HepG2 (cell line): Measurements from ENCODE around the gene EFNA4. TPM values are rescaled to one million over a fixed set of nuclear protein-coding genes. Genes with fewer than 3 reads are reported as not detected.

Source experiments
- CEBPG ChIP-seq: IDR thresholded peaks from 2 replicates; pipeline ENCODE4 v1.6.1; 2016
- HOXA3 ChIP-seq: sonication (generic); formaldehyde crosslinking; IDR thresholded peaks from 2 replicates; pipeline ENCODE4 v1.5.0; 2020; ENCODE audit warnings: missing genetic modification reagents
- PHF8 ChIP-seq: sonication (generic); formaldehyde crosslinking; IDR thresholded peaks from 2 replicates; pipeline ENCODE4 v1.5.0; 2020; ENCODE audit warnings: missing genetic modification reagents
- SNAPC2 ChIP-seq: sonication (generic); formaldehyde crosslinking; IDR thresholded peaks from 2 replicates; pipeline ENCODE4 v1.8.1; 2022; ENCODE audit warnings: mild to moderate bottlenecking, missing genetic modification reagents
- TAF1 ChIP-seq: sonication (generic); formaldehyde crosslinking; IDR thresholded peaks from 2 replicates; pipeline ENCODE4 v1.4.0; 2020; ENCODE audit warnings: missing genetic modification reagents
- TRAFD1 ChIP-seq: sonication (generic); formaldehyde crosslinking; IDR thresholded peaks from 2 replicates; pipeline ENCODE4 v1.5.1; 2020; ENCODE audit warnings: missing genetic modification reagents, mild to moderate bottlenecking, borderline replicate concordance
- USF2 ChIP-seq, 2 experiments: sonication (generic) in 1 of 2; formaldehyde crosslinking in 1 of 2; IDR thresholded peaks; 2 replicates each; pipeline versions ENCODE4 v1.5.1 to v1.6.1; 2011 to 2020; ENCODE audit warnings: borderline replicate concordance in 1 of 2, low read depth in 1 of 2, low read length in 1 of 2, mild to moderate bottlenecking in 1 of 2, missing genetic modification reagents in 1 of 2, moderate library complexity in 1 of 2
- ZFP37 ChIP-seq: sonication (generic); formaldehyde crosslinking; IDR thresholded peaks from 2 replicates; pipeline ENCODE4 v1.4.0; 2020; ENCODE audit warnings: missing genetic modification reagents, borderline replicate concordance
- ZFP41 ChIP-seq: sonication (generic); formaldehyde crosslinking; IDR thresholded peaks from 2 replicates; pipeline ENCODE4 v1.4.0; 2020; ENCODE audit warnings: mild to moderate bottlenecking, missing genetic modification reagents, borderline replicate concordance
- ZNF274 ChIP-seq: sonication (generic); formaldehyde crosslinking; IDR thresholded peaks from 2 replicates; pipeline ENCODE4 v1.5.1; 2020; ENCODE audit warnings: mild to moderate bottlenecking, missing genetic modification reagents
- ZNF556 ChIP-seq: sonication (generic); formaldehyde crosslinking; IDR thresholded peaks from 2 replicates; pipeline ENCODE4 v1.4.0; 2020; ENCODE audit warnings: mild to moderate bottlenecking, missing genetic modification reagents, borderline replicate concordance
- ZNF558 ChIP-seq: sonication (generic); formaldehyde crosslinking; IDR thresholded peaks from 2 replicates; pipeline ENCODE4 v1.9.0; 2022; ENCODE audit warnings: mild to moderate bottlenecking, missing genetic modification reagents, borderline replicate concordance
- ZNF564 ChIP-seq: sonication (generic); formaldehyde crosslinking; IDR thresholded peaks from 2 replicates; pipeline ENCODE4 v1.8.1; 2023; ENCODE audit warnings: mild to moderate bottlenecking, missing genetic modification reagents
- ZNF816 ChIP-seq: sonication (generic); formaldehyde crosslinking; IDR thresholded peaks from 2 replicates; pipeline ENCODE4 v1.8.0; 2022; ENCODE audit warnings: missing genetic modification reagents, mild to moderate bottlenecking, borderline replicate concordance
- polyA plus RNA-seq, 8 experiments: library from polyadenylated mRNA; depleted of rRNA in 3 of 8; stranded (reverse) in 7 of 8; unstranded in 1 of 8; fragments of >200 nt; fragmentation: Illumina TruSeq in 4 of 8; extraction: Trizol in 4 of 8; gene quantifications; 2 replicates each; pipeline versions ENCODE4 v1.2.1 to v1.2.3, GENCODE V29; 2011 to 2016; ENCODE audit warnings: low read depth in 4 of 8, missing spikeins in 1 of 8, mixed read lengths in 1 of 8; ENCODE audit not compliant: insufficient read depth in 1 of 8
- total RNA-seq, 5 experiments: library from RNA; depleted of rRNA; stranded (reverse); fragments of >200 nt; fragmentation: Illumina TruSeq; extraction: Trizol; gene quantifications; 2 replicates each; pipeline ENCODE4 v1.2.3, GENCODE V29; 2016; ENCODE audit warnings: low read depth in 1 of 5
- TF ChIP-seq, protein P1 (sequence below): sonication (generic); formaldehyde crosslinking; IDR thresholded peaks from 2 replicates; pipeline ENCODE4 v1.8.0; 2022; ENCODE audit warnings: mild to moderate bottlenecking, missing genetic modification reagents; ENCODE audit not compliant: insufficient replicate concordance
- TF ChIP-seq, protein P2 (sequence below): sonication (generic); formaldehyde crosslinking; IDR thresholded peaks from 2 replicates; pipeline ENCODE4; 2020; ENCODE audit warnings: missing genetic modification reagents, mild to moderate bottlenecking, borderline replicate concordance
- TF ChIP-seq, protein P3 (sequence below): sonication (generic); formaldehyde crosslinking; IDR thresholded peaks from 2 replicates; pipeline ENCODE4 v1.5.1; 2020; ENCODE audit warnings: mild to moderate bottlenecking, moderate library complexity, missing genetic modification reagents

Gene EFNA4
- total and polyA plus RNA-seq, 2 of the 13 experiments (the other 11 are each of a cell fraction or from before 2014, with no cell fraction given), result 12.0 to 17.2 TPM

- TF ChIP-seq TRAFD1 (CRISPR knock-in tag) (no peak), CEBPG (0 out of 2 replicates have a peak, but pooled peaks have one; percentile 9), SNAPC2 (CRISPR knock-in tag) (no peak; the same call in 1 of the 2 replicates), ZNF556 (CRISPR knock-in tag) (peak; percentile 66; the same call in 1 of the 2 replicates), ZNF558 (peak; percentile 65; the same call in 1 of the 2 replicates), ZNF564 (CRISPR knock-in tag) (no peak), TAF1 (CRISPR knock-in tag) (no peak), HOXA3 (CRISPR knock-in tag) (peak; percentile 62; the same call in 1 of the 2 replicates), ZNF816 (CRISPR knock-in tag) (no peak), ZNF274 (CRISPR knock-in tag) (peak; percentile 51; the same call in 1 of the 2 replicates), ZFP41 (CRISPR knock-in tag) (no peak), USF2 (IDR thresholded peaks at IDR 0.05; ENCODE audit: low read depth, low read length) (no peak), USF2 (CRISPR knock-in tag; IDR thresholded peaks at IDR 0.05; ENCODE audit: borderline replicate concordance) (no peak; the same call in 1 of the 2 replicates), ZFP37 (CRISPR knock-in tag) (no peak), PHF8 (CRISPR knock-in tag) (peak; percentile 78)
- TF ChIP-seq, protein P1, sequence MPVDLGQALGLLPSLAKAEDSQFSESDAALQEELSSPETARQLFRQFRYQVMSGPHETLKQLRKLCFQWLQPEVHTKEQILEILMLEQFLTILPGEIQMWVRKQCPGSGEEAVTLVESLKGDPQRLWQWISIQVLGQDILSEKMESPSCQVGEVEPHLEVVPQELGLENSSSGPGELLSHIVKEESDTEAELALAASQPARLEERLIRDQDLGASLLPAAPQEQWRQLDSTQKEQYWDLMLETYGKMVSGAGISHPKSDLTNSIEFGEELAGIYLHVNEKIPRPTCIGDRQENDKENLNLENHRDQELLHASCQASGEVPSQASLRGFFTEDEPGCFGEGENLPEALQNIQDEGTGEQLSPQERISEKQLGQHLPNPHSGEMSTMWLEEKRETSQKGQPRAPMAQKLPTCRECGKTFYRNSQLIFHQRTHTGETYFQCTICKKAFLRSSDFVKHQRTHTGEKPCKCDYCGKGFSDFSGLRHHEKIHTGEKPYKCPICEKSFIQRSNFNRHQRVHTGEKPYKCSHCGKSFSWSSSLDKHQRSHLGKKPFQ (CRISPR knock-in tag), result peak; percentile 54
- TF ChIP-seq, protein P2, sequence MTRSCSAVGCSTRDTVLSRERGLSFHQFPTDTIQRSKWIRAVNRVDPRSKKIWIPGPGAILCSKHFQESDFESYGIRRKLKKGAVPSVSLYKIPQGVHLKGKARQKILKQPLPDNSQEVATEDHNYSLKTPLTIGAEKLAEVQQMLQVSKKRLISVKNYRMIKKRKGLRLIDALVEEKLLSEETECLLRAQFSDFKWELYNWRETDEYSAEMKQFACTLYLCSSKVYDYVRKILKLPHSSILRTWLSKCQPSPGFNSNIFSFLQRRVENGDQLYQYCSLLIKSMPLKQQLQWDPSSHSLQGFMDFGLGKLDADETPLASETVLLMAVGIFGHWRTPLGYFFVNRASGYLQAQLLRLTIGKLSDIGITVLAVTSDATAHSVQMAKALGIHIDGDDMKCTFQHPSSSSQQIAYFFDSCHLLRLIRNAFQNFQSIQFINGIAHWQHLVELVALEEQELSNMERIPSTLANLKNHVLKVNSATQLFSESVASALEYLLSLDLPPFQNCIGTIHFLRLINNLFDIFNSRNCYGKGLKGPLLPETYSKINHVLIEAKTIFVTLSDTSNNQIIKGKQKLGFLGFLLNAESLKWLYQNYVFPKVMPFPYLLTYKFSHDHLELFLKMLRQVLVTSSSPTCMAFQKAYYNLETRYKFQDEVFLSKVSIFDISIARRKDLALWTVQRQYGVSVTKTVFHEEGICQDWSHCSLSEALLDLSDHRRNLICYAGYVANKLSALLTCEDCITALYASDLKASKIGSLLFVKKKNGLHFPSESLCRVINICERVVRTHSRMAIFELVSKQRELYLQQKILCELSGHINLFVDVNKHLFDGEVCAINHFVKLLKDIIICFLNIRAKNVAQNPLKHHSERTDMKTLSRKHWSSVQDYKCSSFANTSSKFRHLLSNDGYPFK (CRISPR knock-in tag), result no peak; the same call in 1 of the 2 replicates
- TF ChIP-seq, protein P3, sequence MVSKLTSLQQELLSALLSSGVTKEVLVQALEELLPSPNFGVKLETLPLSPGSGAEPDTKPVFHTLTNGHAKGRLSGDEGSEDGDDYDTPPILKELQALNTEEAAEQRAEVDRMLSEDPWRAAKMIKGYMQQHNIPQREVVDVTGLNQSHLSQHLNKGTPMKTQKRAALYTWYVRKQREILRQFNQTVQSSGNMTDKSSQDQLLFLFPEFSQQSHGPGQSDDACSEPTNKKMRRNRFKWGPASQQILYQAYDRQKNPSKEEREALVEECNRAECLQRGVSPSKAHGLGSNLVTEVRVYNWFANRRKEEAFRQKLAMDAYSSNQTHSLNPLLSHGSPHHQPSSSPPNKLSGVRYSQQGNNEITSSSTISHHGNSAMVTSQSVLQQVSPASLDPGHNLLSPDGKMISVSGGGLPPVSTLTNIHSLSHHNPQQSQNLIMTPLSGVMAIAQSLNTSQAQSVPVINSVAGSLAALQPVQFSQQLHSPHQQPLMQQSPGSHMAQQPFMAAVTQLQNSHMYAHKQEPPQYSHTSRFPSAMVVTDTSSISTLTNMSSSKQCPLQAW (CRISPR knock-in tag), result peak; percentile 71
Measured at GRCh38 chr1:155084722-155085503, 21.4 kb downstream of the EFNA4 start (continued).
